OCI-LY1 (cell line): Measurements from ENCODE around the gene DLX4.

Experiments
- CTCF ChIP-seq: fragments of 200-600 bp; sonication (generic), shearing (Covaris generic); IDR thresholded peaks from 2 replicates; pipeline ENCODE4 v1.5.1; 2017; ENCODE audit warnings: mild to moderate bottlenecking, antibody characterized with exemption, low read length, moderate library complexity, mixed read lengths
- EZH2 ChIP-seq: fragments of 200-600 bp; sonication (generic), shearing (Covaris generic); IDR thresholded peaks from 2 replicates; pipeline ENCODE4 v1.8.0; 2017; ENCODE audit warnings: borderline replicate concordance, mixed run types, mild to moderate bottlenecking, antibody characterized with exemption, low read length, moderate library complexity, mixed read lengths

- TF ChIP-seq CTCF (no peak), EZH2 (no peak)
Measured at GRCh38 chr17:49932901-49933300, 36.1 kb upstream of the DLX4 start.
